NCI-H2029 (cell line): ENCODE measurements around the gene EZR.
"Not testable (repeated sequence)": the region's sequence is repeated elsewhere in the genome, so short reads cannot be mapped to it uniquely, and the experiment has no call there.

Source experiments
- DNase-seq: peaks from one replicate; lab custom pipeline; 2025; lab: John Stamatoyannopoulos, UW

Gene EZR

GRCh38 chr6:158841358-158841757, 22.2 kb upstream of the EZR start:
- no peak for DNase-seq

- DNase-seq, result no peak
These were observed 21.3 kb upstream of the EZR start for GRCh38 chr6:158840465-158840864.

- no peak for DNase-seq
These were observed 20.6 kb upstream of the EZR start for GRCh38 chr6:158839796-158840195.

GRCh38 chr6:158838790-158839189, 19.6 kb upstream of the EZR start:
- DNase-seq, result not testable (repeated sequence)

GRCh38 chr6:158837684-158838625, 18.8 kb upstream of the EZR start:
- DNase-seq, result no peak

GRCh38 chr6:158836625-158837311, 17.6 kb upstream of the EZR start:
- DNase-seq, result no peak

GRCh38 chr6:158835616-158836221, 16.6 kb upstream of the EZR start:
- DNase-seq, result no peak

GRCh38 chr6:158834675-158835385, 15.7 kb upstream of the EZR start:
- no peak for DNase-seq

- not testable (repeated sequence) for DNase-seq
These were observed 13.6 kb upstream of the EZR start for GRCh38 chr6:158832807-158833206.

GRCh38 chr6:158832026-158832425, 12.9 kb upstream of the EZR start:
- no peak for DNase-seq

GRCh38 chr6:158831571-158831970, 12.4 kb upstream of the EZR start:
- DNase-seq, result no peak

GRCh38 chr6:158830736-158831135, 11.6 kb upstream of the EZR start:
- no peak for DNase-seq

GRCh38 chr6:158828807-158829206, 9.6 kb upstream of the EZR start:
- no peak for DNase-seq

GRCh38 chr6:158826819-158827501, 7.8 kb upstream of the EZR start:
- DNase-seq, result no peak

- no peak for DNase-seq
These were observed 6.8 kb upstream of the EZR start for GRCh38 chr6:158825951-158826306.

- DNase-seq, result no peak
These were observed 6.1 kb upstream of the EZR start for GRCh38 chr6:158825038-158825950.

GRCh38 chr6:158823616-158824015, 4.4 kb upstream of the EZR start:
- not testable (repeated sequence) for DNase-seq

- DNase-seq, result peak; percentile 13
These were observed 932 bp upstream of the EZR start for GRCh38 chr6:158819977-158820622.

- DNase-seq, result peak; percentile 51
These were observed 471 bp downstream of the EZR start for GRCh38 chr6:158818581-158819212.
